Liver (tissue), 9 donors: Measurements from ENCODE around the gene MAPKAPK2. TPM values are rescaled to one million over a fixed set of nuclear protein-coding genes. Genes with fewer than 3 reads are reported as not detected.

Source experiments
- DNase-seq: peaks from one replicate; pipeline ENCODE4 v3.0.0-alpha.2; 2017; ENCODE audit warnings: low spot score
- H3K27ac ChIP-seq, 2 donors: one replicate each; pipeline ENCODE4 v1.7.0; 2013; ENCODE audit warnings: inconsistent platforms in 2 of 2, low read length in 2 of 2, control low read depth in 1 of 2, low read depth in 1 of 2, mild to moderate bottlenecking in 1 of 2
- H3K27me3 ChIP-seq, 4 donors: one replicate each; pipeline versions ENCODE4 v1.6.1 to v1.7.0; 2013; ENCODE audit warnings: low read length in 3 of 4, inconsistent platforms in 1 of 4, mild to moderate bottlenecking in 1 of 4, moderate library complexity in 1 of 4; ENCODE audit not compliant: control insufficient read depth in 4 of 4, insufficient read depth in 4 of 4
- H3K36me3 ChIP-seq, 4 donors: one replicate each; pipeline versions ENCODE4 v1.6.1 to v1.7.0; 2013; ENCODE audit warnings: low read length in 3 of 4, mild to moderate bottlenecking in 3 of 4, low read depth in 1 of 4, moderate library complexity in 1 of 4; ENCODE audit not compliant: control insufficient read depth in 4 of 4, insufficient read depth in 3 of 4
- H3K4me1 ChIP-seq, 4 donors: one replicate each; pipeline versions ENCODE4 v1.6.1 to v1.7.0; 2013; ENCODE audit warnings: low read length in 3 of 4, mild to moderate bottlenecking in 3 of 4, moderate library complexity in 1 of 4; ENCODE audit not compliant: control insufficient read depth in 4 of 4, insufficient read depth in 4 of 4
- H3K4me3 ChIP-seq, 3 donors: one replicate each; pipeline versions ENCODE4 v1.6.1 to v1.7.0; 2013; ENCODE audit warnings: low read length in 3 of 3, control low read depth in 1 of 3, low read depth in 1 of 3, mild to moderate bottlenecking in 1 of 3
- H3K9ac ChIP-seq, 2 donors: one replicate each; pipeline ENCODE4 v1.7.0; 2013; ENCODE audit warnings: low read length in 2 of 2, mild to moderate bottlenecking in 2 of 2, moderate library complexity in 2 of 2, control low read depth in 1 of 2, low read depth in 1 of 2
- H3K9me3 ChIP-seq, 4 donors: one replicate each; pipeline versions ENCODE4 v1.6.1 to v1.7.0; 2013; ENCODE audit warnings: low read length in 3 of 4; ENCODE audit not compliant: control insufficient read depth in 4 of 4
- EGR1 ChIP-seq, 2 donors: IDR thresholded peaks; 2 replicates each; pipeline ENCODE4 v1.6.1; 2016 to 2018; ENCODE audit warnings: antibody characterized with exemption in 2 of 2, low read depth in 2 of 2
- FOXA1 ChIP-seq: IDR thresholded peaks from 2 replicates; pipeline ENCODE4 v1.6.1; 2016; ENCODE audit warnings: antibody characterized with exemption
- FOXA2 ChIP-seq: IDR thresholded peaks from 2 replicates; pipeline ENCODE4 v1.6.1; 2016; ENCODE audit warnings: antibody characterized with exemption
- GABPA ChIP-seq, 2 donors: IDR thresholded peaks in 1 of 2; conservative IDR thresholded peaks in 1 of 2; 2 replicates each; pipeline ENCODE4 v1.6.1; 2016; ENCODE audit warnings: antibody characterized with exemption in 2 of 2, mild to moderate bottlenecking in 1 of 2, moderate library complexity in 1 of 2
- HNF4A ChIP-seq, 2 donors: conservative IDR thresholded peaks; 2 replicates each; pipeline ENCODE4 v1.6.1; 2016; ENCODE audit warnings: antibody characterized with exemption in 2 of 2, mild to moderate bottlenecking in 2 of 2
- HNF4G ChIP-seq: IDR thresholded peaks from 2 replicates; pipeline ENCODE4 v1.6.1; 2016; ENCODE audit warnings: antibody characterized with exemption
- JUND ChIP-seq, 2 donors: IDR thresholded peaks; 2 replicates each; pipeline ENCODE4 v1.6.1; 2016; ENCODE audit warnings: antibody characterized with exemption in 2 of 2
- NR2F2 ChIP-seq: IDR thresholded peaks from 2 replicates; pipeline ENCODE4 v1.6.1; 2016; ENCODE audit warnings: antibody characterized with exemption
- RAD21 ChIP-seq, 2 donors: IDR thresholded peaks; 2 replicates each; pipeline ENCODE4 v1.6.1; 2016; ENCODE audit warnings: antibody characterized with exemption in 2 of 2, mild to moderate bottlenecking in 2 of 2
- RXRA ChIP-seq, 2 donors: IDR thresholded peaks; 2 replicates each; pipeline ENCODE4 v1.6.1; 2017 to 2018; ENCODE audit warnings: antibody characterized with exemption in 2 of 2, mild to moderate bottlenecking in 1 of 2
- SP1 ChIP-seq: IDR thresholded peaks from 2 replicates; pipeline ENCODE4 v1.6.1; 2018; ENCODE audit warnings: antibody characterized with exemption, mild to moderate bottlenecking
- TAF1 ChIP-seq: conservative IDR thresholded peaks from 2 replicates; pipeline ENCODE4 v1.6.1; 2016; ENCODE audit warnings: antibody characterized with exemption, mild to moderate bottlenecking
- YY1 ChIP-seq: IDR thresholded peaks from 2 replicates; pipeline ENCODE4 v1.6.1; 2016; ENCODE audit warnings: antibody characterized with exemption, mild to moderate bottlenecking
- WGBS: extraction: QIAGEN DNeasy Blood & Tissue Kit; methylation state at CpG from one replicate; pipeline ENCODE4 v1.1.7; 2013; 5-methylcytosine and 5-hydroxymethylcytosine counted together
- polyA plus RNA-seq, 2 donors: library from polyadenylated mRNA; stranded (reverse) in 1 of 2; unstranded in 1 of 2; fragments of 200-250 nt in 1 of 2; fragments of >200 nt in 1 of 2; fragmentation: Nextera tagmentation in 1 of 2; extraction: Ambion mirVana in 1 of 2; gene quantifications; one replicate each; pipeline versions ENCODE4 v1.2.1 to v1.2.3, GENCODE V29; 2013 to 2015
- total RNA-seq, 2 donors: library from RNA; depleted of rRNA; stranded (reverse); fragments of >200 nt; gene quantifications; one replicate each; pipeline ENCODE4 v1.2.3, GENCODE V29; 2014
- TF ChIP-seq, protein P1 (sequence below): IDR thresholded peaks from 2 replicates; pipeline ENCODE4 v1.6.1; 2016; ENCODE audit warnings: antibody characterized with exemption, mild to moderate bottlenecking
- TF ChIP-seq, protein P2 (sequence below): IDR thresholded peaks from 2 replicates; pipeline ENCODE4 v1.6.1; 2016; ENCODE audit warnings: antibody characterized with exemption
- TF ChIP-seq, protein P3 (sequence below): fragments of 150-350 bp; IDR thresholded peaks from 2 replicates; pipeline ENCODE4 v1.5.1; 2017; ENCODE audit warnings: improper control_type of control experiment, low read depth, low read length; ENCODE audit not compliant: missing input control
- TF ChIP-seq, protein P4 (sequence below): IDR thresholded peaks from 2 replicates; pipeline ENCODE4 v1.6.1; 2016; ENCODE audit warnings: antibody characterized with exemption
- TF ChIP-seq, protein P5 (sequence below): IDR thresholded peaks from 2 replicates; pipeline ENCODE4 v1.6.1; 2016; ENCODE audit warnings: antibody characterized with exemption
- donor health status: healthy.
- donor health status: healthy.
- donor health status: healthy.
- donor health status: healthy.
- donor health status: healthy.

Gene MAPKAPK2
- total and polyA plus RNA-seq, 4 donors: 7.5 to 24.5 (median 14.7) TPM

DNA sequence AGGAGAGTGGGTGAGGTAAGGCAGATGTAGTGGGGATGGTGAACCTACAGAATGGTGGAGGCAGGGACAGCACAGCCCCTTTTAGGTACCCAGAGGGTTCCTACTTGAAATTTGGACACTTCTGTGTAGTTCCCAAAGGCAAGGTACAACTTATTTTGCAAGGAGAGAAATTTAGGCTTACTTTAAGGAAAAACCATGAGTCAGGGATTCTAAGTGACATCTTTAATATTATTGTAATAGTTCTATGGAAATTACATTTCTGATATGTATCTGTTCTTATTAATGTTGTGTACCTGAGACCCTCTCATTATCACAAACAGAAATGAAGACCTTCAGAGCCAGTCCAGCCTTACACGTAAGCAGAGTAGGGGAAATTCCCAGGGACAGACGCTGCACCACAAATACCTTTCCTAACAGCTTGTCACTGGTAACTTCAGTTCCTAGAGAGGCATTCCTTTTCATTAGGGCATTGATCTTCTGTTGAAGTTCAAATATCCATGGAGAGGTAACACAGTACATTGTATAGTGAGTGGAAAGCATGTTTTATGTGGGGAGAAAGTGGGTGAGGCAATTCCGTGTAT lies 41.5 kb upstream of the MAPKAPK2 start:
- WGBS: 93% methylated on average over 3 of the region's 3 CpGs
- no peak overlapping the region for H3K27ac ChIP-seq

More for the DNA sequence above, 41.5 kb upstream of the MAPKAPK2 start:
- Histone ChIP-seq H3K9ac (no peak overlapping the region), H3K27me3 (no peaks in the 10 kb centered on the region), H3K4me1 (peaks cover 0 to 2% (median 0%) of the 10 kb centered on the region in 4 donors), H3K9me3 (no peaks in the 10 kb centered on the region), H3K36me3 (peaks cover 3 to 7% (median 6%) of the 10 kb centered on the region in 4 donors), H3K4me3 (no peak overlapping the region)
- DNase-seq: no peak
- TF ChIP-seq EGR1 (IDR thresholded peaks at IDR 0.05; ENCODE audit: low read depth in 2 of 2): no peak
- no peak for TF ChIP-seq JUND (IDR thresholded peaks at IDR 0.05)
- no peak for TF ChIP-seq TAF1
- no peak for TF ChIP-seq GABPA (IDR thresholded peaks at IDR 0.05 in 1 of 2, conservative IDR thresholded peaks at IDR 0.05 in 1 of 2)
- no peak for TF ChIP-seq NR2F2
- TF ChIP-seq, protein P1, sequence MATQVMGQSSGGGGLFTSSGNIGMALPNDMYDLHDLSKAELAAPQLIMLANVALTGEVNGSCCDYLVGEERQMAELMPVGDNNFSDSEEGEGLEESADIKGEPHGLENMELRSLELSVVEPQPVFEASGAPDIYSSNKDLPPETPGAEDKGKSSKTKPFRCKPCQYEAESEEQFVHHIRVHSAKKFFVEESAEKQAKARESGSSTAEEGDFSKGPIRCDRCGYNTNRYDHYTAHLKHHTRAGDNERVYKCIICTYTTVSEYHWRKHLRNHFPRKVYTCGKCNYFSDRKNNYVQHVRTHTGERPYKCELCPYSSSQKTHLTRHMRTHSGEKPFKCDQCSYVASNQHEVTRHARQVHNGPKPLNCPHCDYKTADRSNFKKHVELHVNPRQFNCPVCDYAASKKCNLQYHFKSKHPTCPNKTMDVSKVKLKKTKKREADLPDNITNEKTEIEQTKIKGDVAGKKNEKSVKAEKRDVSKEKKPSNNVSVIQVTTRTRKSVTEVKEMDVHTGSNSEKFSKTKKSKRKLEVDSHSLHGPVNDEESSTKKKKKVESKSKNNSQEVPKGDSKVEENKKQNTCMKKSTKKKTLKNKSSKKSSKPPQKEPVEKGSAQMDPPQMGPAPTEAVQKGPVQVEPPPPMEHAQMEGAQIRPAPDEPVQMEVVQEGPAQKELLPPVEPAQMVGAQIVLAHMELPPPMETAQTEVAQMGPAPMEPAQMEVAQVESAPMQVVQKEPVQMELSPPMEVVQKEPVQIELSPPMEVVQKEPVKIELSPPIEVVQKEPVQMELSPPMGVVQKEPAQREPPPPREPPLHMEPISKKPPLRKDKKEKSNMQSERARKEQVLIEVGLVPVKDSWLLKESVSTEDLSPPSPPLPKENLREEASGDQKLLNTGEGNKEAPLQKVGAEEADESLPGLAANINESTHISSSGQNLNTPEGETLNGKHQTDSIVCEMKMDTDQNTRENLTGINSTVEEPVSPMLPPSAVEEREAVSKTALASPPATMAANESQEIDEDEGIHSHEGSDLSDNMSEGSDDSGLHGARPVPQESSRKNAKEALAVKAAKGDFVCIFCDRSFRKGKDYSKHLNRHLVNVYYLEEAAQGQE: no peak
- TF ChIP-seq FOXA2: no peak
- TF ChIP-seq, protein P2, sequence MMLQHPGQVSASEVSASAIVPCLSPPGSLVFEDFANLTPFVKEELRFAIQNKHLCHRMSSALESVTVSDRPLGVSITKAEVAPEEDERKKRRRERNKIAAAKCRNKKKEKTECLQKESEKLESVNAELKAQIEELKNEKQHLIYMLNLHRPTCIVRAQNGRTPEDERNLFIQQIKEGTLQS: no peak
- TF ChIP-seq RAD21 (IDR thresholded peaks at IDR 0.05): no peak
- no peak for TF ChIP-seq FOXA1
- TF ChIP-seq YY1: no peak
- TF ChIP-seq, protein P3, sequence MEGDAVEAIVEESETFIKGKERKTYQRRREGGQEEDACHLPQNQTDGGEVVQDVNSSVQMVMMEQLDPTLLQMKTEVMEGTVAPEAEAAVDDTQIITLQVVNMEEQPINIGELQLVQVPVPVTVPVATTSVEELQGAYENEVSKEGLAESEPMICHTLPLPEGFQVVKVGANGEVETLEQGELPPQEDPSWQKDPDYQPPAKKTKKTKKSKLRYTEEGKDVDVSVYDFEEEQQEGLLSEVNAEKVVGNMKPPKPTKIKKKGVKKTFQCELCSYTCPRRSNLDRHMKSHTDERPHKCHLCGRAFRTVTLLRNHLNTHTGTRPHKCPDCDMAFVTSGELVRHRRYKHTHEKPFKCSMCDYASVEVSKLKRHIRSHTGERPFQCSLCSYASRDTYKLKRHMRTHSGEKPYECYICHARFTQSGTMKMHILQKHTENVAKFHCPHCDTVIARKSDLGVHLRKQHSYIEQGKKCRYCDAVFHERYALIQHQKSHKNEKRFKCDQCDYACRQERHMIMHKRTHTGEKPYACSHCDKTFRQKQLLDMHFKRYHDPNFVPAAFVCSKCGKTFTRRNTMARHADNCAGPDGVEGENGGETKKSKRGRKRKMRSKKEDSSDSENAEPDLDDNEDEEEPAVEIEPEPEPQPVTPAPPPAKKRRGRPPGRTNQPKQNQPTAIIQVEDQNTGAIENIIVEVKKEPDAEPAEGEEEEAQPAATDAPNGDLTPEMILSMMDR: no peak
- no peak for TF ChIP-seq RXRA (IDR thresholded peaks at IDR 0.05)
- TF ChIP-seq, protein P4, sequence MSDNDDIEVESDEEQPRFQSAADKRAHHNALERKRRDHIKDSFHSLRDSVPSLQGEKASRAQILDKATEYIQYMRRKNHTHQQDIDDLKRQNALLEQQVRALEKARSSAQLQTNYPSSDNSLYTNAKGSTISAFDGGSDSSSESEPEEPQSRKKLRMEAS: no peak
- TF ChIP-seq HNF4A (conservative IDR thresholded peaks at IDR 0.05): no peak
- no peak for TF ChIP-seq SP1
- no peak for TF ChIP-seq HNF4G
- TF ChIP-seq, protein P5, sequence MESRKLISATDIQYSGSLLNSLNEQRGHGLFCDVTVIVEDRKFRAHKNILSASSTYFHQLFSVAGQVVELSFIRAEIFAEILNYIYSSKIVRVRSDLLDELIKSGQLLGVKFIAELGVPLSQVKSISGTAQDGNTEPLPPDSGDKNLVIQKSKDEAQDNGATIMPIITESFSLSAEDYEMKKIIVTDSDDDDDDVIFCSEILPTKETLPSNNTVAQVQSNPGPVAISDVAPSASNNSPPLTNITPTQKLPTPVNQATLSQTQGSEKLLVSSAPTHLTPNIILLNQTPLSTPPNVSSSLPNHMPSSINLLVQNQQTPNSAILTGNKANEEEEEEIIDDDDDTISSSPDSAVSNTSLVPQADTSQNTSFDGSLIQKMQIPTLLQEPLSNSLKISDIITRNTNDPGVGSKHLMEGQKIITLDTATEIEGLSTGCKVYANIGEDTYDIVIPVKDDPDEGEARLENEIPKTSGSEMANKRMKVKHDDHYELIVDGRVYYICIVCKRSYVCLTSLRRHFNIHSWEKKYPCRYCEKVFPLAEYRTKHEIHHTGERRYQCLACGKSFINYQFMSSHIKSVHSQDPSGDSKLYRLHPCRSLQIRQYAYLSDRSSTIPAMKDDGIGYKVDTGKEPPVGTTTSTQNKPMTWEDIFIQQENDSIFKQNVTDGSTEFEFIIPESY: no peak
